G401.6 (cell line): ENCODE measurements around the gene APELA.
"Not testable (repeated sequence)": the region's sequence is repeated elsewhere in the genome, so short reads cannot be mapped to it uniquely, and the experiment has no call there.

Experiments used
- FAIRE-seq: peaks from 2 replicates; lab custom pipeline; 2012; peaks lifted over from hg19 to GRCh38; lab: Jason Lieb, UNC

APELA gene, protein sequence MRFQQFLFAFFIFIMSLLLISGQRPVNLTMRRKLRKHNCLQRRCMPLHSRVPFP

GRCh38 chr4:164876700-164877324 lies at the start of gene APELA:
APELA (plus strand) TSS chr4:164877178; CDS start chr4:164877332, 154 bp downstream.
- no peak for FAIRE-seq

DNA sequence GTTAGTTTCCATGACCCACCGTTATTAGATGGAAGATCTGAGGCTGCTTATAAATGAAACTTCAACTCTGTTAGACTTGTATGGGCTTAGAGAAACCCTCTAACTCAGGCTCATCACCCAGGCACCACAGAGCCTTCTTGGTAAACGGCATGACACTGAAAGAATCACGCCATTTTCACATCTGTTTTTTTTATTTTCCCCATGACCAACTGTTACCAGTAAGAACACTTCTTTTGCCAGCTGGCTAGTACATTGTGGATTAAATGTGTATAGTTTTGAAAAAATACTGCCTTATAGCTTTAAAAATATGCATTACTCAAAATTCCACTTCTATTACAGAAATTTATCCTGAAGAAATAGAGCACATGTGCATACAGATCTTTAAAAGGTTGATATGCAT lies 48.0 kb upstream of the APELA start:
- FAIRE-seq: no peak

DNA sequence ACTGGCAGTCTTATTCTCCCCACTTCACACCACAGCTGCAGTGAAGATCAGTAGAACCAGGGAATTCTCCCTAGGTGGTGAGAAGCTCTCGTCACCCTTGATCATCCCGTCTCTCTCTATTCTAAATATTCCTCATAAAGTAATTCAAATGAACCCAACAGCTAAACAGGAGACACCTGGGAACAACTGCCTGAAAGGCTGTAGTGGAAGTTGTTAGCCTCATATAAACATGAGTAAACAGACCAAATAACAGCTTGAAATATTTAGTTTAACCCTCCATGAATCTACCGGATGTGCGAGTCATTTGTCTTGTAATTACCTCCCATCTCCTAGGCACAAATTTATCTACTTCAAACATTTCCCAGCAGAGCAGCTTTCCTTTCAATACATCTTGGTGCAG lies 30.4 kb upstream of the APELA start:
- no peak for FAIRE-seq

GRCh38 chr4:164847016-164847415 lies 30.0 kb upstream of the APELA start:
- no peak for FAIRE-seq

GRCh38 chr4:164847967-164848649 lies 28.9 kb upstream of the APELA start:
- FAIRE-seq: no peak

DNA sequence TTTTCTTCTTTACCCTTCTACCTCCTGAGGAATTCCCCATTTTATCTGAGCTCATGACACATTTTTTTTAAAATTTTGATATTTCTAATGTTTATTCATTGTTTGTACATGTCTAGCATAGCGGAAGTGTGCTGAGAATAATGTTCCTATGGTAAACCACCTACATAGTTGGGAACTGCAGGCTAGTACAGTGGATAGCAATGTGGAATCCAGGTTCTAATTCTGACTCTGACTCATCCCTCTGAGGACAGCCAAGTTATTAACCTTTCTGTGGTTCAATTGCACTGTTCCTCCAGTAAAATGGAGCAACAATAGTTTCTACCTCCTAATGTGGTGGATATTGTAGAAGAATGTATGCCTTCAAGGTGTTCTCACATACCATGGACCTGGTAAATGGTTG lies 20.6 kb upstream of the APELA start:
- FAIRE-seq: no peak

DNA sequence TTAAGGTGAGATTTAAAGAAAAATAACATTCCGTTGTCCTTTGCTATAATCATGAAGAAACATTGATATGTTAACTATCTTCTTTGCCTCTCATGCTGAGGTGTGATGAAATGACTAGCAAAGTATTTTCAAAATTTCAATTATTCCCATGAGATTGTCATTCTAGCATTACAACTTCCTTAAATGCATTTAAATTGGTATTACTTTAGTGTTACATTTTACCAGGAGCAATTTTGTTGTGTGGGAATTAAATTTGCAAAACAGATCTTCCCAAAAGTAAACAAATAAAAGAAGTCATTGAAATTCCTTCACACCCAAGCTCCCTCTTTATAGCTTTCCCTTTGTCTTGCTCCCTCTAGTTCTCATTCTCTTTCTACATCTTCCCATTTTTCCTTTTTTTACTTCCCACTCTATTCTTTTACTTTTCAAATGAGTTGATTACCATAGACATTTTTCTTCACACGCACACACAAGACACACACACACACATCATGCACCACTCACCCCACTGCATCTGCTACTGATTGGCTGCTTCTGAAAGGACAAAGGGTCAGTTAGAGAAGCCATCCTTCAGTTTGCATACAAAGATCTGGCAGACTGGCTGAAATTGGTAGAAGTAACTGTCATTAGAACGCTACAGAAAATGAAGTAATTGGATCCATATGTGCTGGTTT lies 10.0 kb upstream of the APELA start:
- FAIRE-seq: no peak

- no peak for FAIRE-seq
Measured at GRCh38 chr4:164871673-164872072, 5.3 kb upstream of the APELA start.

DNA sequence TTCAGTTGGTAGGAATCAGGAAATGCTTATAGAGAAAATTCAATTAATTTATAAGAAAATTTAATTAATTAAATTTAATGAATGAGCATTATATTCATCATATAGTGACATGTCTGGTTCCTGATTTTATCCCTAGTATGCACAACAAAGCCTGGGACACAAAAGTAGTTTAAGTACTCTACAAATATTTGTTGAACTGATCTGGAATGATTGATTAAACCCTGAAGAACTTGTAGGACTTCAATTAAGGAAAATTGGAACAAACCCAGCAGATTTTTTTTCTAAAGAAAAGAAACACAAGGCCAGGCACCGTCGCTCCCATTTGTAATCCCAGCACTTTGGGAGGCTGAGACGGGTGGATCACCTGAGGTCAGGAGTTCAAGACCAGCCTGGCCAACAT lies 4.5 kb upstream of the APELA start:
- FAIRE-seq: no peak

DNA sequence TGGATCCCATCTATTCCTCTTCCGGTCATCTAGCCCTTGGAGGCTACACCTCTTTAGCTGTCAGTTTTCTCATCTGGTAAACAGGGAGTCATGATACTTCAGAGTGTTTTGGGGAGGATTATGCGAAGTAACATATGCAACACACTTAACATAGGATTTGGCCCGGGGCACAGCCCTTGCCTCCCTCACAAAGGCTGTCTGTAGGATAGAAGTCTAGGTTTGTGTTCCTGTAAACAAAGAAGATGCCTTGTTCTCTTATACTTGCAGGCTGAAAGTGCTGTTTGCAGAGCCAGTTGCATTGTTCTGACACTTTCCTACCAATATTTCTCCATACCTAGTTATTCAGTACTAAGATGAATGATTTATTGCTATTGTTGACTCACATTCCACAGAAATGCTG lies 2.2 kb upstream of the APELA start:
- FAIRE-seq: no peak

DNA sequence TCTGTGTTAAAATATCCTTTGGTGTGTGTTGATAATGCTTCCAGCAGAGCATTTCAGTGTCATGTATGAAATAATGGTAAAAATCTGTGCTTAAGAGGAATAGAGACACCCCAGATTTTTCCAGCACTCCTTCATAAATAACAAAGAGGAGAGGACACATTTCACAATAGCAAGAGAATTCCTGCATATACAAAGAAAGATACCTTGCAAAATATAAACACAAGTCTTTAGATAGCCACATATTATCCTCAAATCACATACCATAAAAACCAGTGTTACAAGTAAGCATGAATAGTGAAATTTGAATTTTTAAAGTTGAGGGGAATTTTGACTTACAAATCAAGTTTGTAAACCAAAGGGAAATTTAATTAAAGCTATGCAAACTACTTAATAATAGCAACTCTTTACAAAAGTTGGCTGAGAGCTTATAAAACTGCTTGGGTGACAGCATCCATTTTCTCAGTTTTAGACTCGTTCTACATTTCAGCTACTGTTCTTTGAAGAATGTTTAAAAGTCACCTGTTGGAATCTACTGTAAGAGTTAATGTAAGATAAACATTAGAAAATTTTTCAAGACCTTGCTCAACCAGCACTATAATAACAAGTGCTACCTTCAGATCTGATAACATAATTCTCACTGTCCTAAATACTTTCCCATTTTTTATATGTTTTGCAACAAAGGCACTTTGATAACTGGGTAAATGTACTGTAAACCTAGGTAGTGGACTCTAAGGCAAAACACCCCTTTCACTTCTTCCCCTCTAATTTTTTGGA lies 3.7 kb downstream of the APELA start:
- no peak for FAIRE-seq

DNA sequence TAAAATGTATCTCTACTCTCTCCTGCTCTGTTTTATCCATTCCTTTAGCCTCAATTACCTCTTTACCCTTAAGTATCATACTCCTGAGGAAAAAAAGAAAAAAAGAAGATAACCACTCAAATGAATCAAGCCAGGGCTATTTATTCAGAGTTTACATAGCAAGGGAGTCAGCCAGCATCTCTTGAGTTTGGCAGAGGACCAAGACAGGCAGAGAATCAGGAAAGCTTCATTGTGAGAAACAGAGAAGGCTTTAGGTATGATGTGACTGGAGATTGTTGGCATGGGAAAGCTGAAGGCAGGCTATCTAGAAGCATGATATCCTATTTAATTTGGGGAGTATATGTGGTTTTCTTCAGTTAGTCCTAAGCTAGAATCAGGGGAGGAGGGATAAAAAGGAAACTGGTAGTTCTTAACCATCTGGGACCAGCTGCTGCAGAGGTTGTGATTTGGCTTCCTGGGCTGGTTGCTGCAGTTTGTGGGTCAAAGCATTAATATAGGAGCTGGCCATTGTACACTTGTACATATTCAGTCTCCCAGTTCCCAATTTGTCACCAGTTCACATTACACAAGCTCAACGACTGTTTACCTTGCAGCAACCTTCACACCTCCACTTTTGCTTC lies 11.2 kb downstream of the APELA start:
- FAIRE-seq: no peak

- no peak for FAIRE-seq
Measured at GRCh38 chr4:164890691-164891090, 13.7 kb downstream of the APELA start.

DNA sequence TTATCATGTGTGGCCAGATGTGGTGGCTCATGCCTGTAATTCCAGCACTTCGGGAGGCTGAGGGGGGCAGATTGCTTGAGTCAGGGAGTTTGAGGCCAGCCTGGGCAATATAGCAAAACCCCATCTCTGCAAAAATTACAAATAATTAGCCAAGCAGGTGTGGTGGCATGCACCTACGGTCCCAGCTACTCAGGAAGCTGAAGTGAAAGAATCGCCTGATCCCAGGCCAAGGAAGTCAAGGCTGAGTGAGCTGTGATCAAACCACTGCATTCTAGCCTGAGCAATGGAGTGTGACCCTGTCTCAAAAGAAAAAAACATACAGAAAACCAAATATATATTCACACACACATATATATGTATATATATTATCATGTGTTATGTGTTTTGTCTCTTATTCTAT lies 15.0 kb downstream of the APELA start:
- FAIRE-seq: no peak

- FAIRE-seq: no peak
Measured at GRCh38 chr4:164894702-164895101, 17.7 kb downstream of the APELA start.

GRCh38 chr4:164902608-164903007 lies 25.6 kb downstream of the APELA start:
- no peak for FAIRE-seq

- FAIRE-seq: no peak
Measured at GRCh38 chr4:164904336-164904735, 27.4 kb downstream of the APELA start.

GRCh38 chr4:164904941-164905340 lies 28.0 kb downstream of the APELA start:
- no peak for FAIRE-seq

GRCh38 chr4:164906368-164906767 lies 29.4 kb downstream of the APELA start:
- FAIRE-seq: no peak

DNA sequence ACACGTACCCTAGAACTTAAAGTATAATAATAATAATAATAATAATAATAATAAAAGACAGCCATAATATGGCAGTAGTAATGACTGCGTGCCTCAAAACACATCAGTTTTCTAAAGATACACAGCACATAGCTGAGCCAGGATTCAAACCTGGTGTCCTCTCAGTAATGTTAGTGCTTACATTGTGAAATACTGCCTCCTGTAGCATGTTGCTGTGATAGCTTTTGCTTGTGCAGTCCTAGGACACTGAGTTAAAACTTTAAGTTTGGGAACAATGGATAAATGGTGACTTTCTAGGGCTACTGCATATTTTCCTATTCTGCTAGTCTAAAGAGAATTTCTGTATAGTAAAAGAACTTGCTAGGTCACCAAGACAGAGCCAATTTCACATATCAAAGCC lies 36.5 kb downstream of the APELA start:
- FAIRE-seq: not testable (repeated sequence)

DNA sequence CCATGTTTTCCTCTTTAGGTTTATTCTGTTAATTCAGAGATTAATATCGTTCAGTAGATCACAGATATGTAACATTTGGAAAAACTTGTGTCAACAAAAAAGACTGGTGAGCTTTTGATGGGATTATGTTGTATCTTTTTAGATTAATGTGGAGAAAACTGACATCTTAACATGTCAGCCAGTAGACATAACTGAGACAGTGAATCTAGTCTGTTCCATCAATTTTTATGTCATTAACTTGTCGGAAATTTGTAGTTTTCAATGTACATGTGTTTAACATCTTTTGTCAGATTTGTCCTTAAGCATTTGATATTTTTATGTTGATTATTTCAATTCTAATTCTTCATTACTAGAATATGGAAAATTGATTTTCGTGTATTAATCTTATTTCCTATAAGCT lies 42.0 kb downstream of the APELA start:
- FAIRE-seq: no peak

DNA sequence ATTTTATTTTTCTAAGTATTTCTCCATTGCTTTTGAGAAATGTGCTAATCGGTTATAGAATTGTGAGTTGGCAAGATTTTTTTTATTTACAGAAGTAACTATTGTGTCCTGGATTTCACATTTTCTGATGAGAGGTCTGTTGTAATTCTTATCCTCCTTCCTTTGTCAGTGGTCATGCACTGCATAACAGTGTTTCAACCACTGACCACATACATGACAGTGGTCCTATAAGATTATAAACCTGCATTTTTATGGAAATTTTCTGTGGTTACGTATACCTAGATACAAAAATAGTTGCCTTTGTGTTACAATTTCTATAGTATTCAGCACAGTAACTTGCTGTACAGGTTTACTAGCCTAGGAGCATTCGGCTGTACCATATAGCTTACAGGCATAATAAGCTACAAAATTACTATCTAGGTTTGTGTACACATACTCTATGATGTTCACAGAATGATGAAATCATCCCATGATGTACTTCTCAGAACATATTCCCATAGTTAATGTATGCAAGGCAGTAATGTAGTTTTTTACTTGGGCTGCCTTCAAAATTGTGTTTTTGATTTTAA lies 47.8 kb downstream of the APELA start:
- FAIRE-seq: no peak
